ENCODE results near the gene MRPS34.

- TF ChIP-seq CTCF (IDR thresholded peaks at IDR 0.05) (peak in 1 of 4 experiments; percentile 23), POLR2A (IDR thresholded peaks at IDR 0.05) (peak; percentile 12)
Observed at GRCh38 chr16:1771188-1771863, 1.6 kb downstream of the MRPS34 start, which contains the start of gene NME3.

Data from gastroesophageal sphincter (tissue), 3 donors.